ENCODE data around the gene MYO7B.

MYO7B gene

GRCh38 chr2:127590386-127591190, 55.1 kb downstream of the MYO7B start:
- DNase-seq: no peak

- DNase-seq: peak; percentile 38
These were observed 55.9 kb downstream of the MYO7B start for GRCh38 chr2:127591221-127591923.

- DNase-seq: no peak
These were observed 57.3 kb downstream of the MYO7B start for GRCh38 chr2:127592761-127593227.

GRCh38 chr2:127593228-127594115, 58.0 kb downstream of the MYO7B start:
- DNase-seq: no peak

DNA sequence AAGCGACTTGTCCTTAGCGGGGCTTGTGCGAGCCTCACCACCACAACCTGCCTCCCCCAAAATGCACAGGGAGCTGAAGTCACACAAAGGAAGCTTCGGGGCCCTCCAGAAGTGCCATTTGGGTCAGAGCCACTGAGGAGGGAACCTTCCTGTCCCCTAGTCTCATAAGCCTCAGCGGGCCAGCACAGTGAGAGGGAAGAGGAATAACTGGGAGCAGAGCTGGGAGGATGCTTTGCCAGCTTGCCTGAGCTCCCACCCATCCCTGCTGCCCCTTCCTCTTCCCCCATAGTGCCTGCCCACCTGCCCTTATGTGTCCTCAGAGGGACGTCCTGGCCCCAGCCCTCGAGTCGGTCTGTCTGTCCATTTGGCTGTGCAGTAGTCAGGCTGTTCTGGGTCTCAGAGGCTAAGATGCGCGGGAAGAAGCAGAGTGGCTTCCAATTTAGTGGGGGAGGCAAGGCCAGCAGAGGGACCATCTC, 58.7 kb downstream of the MYO7B start:
- no peak for DNase-seq

- no peak for DNase-seq
These were observed 61.0 kb downstream of the MYO7B start for GRCh38 chr2:127596311-127597045.

- no peak for DNase-seq
These were observed 61.8 kb downstream of the MYO7B start for GRCh38 chr2:127597046-127597983.

DNA sequence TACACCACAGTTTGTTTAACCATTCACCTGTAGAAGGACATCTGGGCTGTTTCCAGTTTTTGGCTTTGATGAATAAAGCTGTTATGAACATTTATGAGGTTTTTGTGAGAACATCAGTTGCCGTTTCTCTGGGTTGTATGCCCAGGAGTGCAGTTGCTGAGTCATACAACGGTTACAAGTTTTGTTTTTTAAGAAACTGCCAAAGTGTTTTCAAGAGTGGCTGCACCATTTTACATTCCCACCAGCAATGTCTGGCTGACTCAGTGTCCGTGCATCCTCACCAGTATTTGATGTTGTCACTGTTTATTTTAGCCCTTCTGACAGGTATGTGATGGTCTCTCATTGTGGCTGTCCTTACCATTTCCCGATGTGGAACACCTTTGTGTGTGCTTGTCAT, 62.5 kb downstream of the MYO7B start:
- DNase-seq: no peak

DNA sequence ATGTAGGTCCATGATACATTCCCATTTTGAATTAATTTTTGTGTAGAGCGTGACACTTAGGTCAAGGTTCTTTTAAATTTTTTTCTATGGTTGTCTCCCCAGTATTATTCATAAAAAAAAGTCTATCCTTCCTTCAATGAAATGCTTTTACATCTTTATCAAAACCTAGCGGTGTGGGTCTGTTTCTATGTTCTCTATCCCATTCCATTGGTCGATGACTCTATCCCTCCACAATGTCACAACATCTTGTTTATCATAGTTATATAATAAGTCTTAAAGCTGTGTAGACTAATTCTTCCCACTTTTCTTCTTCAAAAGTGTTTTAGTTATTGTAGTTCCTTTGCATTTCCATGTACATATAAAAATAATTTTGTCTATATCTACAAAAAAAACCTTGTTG, 63.2 kb downstream of the MYO7B start:
- no peak for DNase-seq

DNA sequence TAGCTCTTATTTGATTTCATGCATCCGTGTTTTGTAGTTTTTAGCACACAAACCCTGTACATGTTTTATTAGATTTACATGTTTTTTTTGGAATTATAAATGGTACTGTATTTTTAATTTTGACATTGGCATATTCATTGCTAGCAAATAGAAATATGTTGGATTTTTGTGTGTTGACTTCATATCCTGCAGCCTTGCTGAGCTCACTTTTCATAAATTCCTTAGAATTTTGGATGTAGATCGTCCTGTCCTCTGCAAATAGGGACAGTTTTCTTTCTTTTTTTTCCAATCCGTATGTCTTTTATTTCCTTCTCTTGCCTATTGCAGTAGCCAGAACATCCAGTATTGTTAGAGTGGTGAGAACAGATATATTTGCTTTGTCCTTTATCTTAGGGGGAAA, 63.7 kb downstream of the MYO7B start:
- no peak for DNase-seq

- no peak for DNase-seq
These were observed 69.5 kb downstream of the MYO7B start for GRCh38 chr2:127604986-127605385.

- no peak for DNase-seq
These were observed 70.3 kb downstream of the MYO7B start for GRCh38 chr2:127605691-127606263.

DNA sequence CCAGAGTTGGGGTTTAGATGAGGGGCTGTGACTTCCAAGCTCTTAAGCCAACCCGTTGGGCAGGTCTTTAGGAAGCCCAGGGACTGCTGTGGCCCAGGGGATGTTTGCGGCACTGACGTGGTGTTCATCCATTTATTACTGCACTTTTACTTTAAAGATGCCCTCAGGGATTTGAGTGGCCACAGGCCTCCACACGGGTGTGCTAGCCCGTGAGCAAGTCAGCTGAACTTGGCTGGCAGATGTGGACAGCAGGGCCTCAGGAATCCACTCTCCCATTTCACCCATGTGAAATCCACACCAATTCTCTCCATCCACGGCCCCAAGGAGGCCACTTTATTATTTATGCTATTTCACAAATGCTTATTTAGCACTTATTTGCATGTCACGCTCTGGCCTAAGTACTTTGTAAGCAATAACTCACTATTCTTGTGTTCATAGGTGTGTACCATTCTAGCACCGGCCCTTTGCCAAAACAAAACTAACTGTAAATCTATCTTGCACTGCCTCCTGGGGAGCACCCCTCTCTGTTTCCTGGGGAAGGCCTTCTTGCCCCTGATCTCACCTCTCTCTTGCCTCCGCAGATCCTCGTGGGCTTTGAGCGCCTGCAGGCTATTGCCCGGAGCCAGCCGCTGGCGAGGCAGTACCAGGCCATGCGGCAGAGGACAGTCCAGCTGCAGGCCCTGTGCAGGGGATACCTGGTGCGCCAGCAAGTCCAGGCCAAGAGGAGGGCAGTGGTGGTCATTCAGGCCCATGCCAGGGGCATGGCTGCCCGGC, 71.3 kb downstream of the MYO7B start:
- no peak for DNase-seq

GRCh38 chr2:127607399-127607908, 72.0 kb downstream of the MYO7B start:
- no peak for DNase-seq

DNA sequence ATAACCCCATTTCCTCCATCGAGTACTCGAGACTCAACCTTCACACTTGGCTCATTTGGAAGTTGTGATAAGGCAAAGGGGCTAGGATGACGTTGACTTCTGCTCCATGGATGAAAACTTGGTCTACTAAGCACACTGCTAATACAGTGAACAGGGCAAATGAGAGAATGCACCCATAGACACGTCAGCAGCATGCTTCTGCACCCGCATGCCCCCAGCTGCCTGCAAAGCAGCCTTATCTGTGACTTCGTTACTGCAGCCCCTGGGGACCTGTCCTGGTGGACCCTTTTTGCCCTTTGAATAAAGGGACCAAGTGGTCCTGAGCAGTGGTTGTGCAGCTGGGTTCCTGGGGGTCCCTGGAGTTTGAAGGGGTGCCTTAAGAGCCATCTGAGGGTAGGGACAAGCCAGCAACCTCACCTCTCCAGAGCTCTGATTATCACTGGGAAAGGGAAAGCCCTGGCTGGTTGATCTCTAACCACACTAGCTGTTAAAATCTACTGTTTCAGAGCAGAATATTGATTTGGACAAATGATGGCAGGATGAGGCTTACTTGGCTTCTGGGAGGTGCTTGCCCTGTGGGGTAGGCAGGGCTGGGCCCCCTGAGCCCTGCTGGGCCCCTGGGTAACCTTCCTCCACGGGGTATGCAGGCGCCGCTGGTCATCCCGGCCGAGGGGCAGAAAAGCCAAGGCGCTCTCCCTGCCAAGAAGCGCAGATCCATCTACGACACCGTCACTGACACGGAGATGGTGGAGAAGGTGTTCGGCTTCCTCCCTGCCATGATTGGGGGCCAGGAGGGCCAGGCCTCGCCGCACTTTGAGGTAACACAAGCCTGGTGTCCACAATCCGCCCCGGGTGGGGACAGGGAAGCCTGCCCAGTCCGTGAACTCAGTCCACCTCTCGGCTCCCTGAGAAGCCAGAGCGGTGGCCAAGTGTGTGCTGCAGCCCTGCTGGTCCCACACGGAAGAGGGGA, 72.9 kb downstream of the MYO7B start:
- no peak for DNase-seq

DNA sequence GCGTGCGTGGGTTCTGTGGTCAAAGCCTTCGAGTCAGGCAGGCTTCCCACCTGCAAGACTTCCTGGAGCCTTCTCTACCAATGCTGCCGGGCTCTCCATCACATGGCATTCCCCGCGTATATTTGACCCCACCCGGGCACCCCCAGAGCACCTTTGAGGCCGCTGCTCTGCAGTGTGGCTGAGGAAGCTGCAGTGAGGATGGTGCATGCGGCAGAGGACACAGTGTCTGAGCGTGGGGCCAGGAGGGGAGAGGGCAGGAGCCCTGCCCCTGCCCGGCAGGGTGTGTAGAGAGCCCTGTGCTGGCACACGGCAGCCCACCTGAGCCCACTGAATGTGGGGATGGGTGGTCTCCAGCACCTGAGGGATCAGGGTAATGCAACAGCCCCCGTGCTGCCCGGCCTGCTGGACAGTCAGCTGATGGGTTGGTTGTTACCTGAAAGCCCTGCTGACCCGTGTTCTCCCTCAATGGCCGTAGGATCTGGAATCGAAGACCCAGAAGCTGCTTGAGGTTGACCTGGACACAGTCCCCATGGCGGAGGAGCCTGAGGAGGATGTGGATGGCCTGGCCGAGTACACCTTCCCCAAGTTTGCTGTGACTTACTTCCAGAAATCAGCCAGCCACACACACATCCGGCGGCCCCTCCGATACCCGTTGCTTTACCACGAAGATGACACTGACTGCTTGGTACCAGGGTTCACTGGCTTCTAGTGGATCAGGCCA, 73.7 kb downstream of the MYO7B start:
- DNase-seq: no peak

DNA sequence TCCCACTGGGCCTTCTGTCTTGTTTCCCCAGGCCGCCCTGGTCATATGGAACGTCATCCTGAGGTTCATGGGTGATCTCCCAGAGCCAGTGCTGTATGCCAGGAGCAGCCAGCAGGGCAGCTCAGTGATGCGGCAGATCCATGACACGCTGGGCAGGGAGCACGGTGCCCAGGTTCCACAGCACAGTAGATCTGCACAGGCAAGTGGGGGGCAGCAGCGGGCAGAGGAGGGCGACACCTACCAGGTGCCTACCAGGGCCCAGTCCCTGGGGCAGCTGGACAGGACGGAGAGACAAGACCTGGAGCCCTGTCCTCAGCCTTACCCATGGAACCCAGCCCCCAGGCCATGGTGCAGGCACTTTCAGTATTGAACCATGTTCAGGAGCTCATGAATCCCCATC, 74.3 kb downstream of the MYO7B start:
- no peak for DNase-seq

DNA sequence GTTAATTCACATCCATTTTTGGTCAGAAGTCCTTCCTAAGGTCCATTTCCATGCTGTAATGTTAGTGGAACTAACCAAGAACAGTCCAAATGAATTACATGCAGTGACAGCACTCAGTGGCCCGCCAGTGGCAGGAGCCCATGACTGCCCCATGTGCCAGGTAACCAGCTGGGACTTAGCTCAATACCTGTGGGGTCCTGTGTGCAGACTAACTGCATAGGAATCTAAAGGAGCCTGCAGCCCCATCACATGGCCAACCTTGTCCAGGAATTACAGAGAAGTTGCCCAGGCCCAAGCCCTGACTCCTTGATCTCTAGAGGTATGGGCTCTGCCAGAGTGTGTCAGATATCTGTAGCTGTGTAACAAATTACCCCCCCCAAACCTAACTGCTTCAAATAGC, 75.1 kb downstream of the MYO7B start:
- DNase-seq: no peak
